ENCODE measurements around the gene SPCS3. TPM values are rescaled to one million over a fixed set of nuclear protein-coding genes. Genes with fewer than 3 reads are reported as not detected.

The SPCS3 gene
- total and polyA plus RNA-seq, 2 of the 13 experiments (the other 11 are each of a cell fraction or from before 2014, with no cell fraction given): 26.3 to 57.0 TPM

DNA sequence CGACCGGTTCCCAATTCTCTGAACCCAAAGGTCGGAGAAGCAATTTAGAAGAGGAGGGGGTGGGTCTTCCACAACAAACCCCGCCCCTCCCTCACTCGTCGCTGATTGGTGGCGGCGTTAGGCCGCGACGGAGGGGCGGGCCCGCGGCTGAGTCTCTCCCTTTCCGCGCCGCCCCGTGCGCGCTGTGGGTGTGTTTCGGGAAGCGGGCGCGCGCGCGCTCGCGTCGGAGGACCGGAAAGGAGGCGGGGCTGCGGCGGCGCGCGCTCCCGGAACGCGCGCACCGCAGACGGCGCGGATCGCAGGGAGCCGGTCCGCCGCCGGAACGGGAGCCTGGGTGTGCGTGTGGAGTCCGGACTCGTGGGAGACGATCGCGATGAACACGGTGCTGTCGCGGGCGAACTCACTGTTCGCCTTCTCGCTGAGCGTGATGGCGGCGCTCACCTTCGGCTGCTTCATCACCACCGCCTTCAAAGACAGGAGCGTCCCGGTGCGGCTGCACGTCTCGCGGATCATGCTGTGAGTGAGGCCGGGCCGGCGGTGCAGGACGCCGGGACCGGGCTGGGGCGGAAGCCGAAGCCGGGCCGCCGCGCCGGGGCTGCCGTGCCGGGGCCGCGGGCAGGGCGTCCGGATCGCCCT is at the start of gene SPCS3 (continued):
- TF ChIP-seq ZNF431 (CRISPR knock-in tag; IDR thresholded peaks at IDR 0.05; ENCODE audit: borderline replicate concordance, low read depth) (peak; percentile 30; the same call in 1 of the 2 replicates), ZFY (CRISPR knock-in tag; IDR thresholded peaks at IDR 0.05) (peak; percentile 81), ZSCAN9 (CRISPR knock-in tag; IDR thresholded peaks at IDR 0.05; ENCODE audit: borderline replicate concordance) (no peak), RELA (CRISPR knock-in tag; IDR thresholded peaks at IDR 0.05) (no peak), HNRNPH1 (optimal IDR thresholded peaks at IDR 0.05; ENCODE audit: low read depth, low read length) (no peak), ZSCAN25 (CRISPR knock-in tag; IDR thresholded peaks at IDR 0.05) (no peak), ZNF747 (CRISPR knock-in tag; IDR thresholded peaks at IDR 0.05; ENCODE audit: borderline replicate concordance) (peak; percentile 33; the same call in 1 of the 2 replicates), NCOA2 (CRISPR knock-in tag; IDR thresholded peaks at IDR 0.05) (no peak; the same call in 1 of the 2 replicates), ZNF773 (CRISPR knock-in tag; IDR thresholded peaks at IDR 0.05; ENCODE audit: borderline replicate concordance) (no peak), ZNF138 (CRISPR knock-in tag; IDR thresholded peaks at IDR 0.05; ENCODE audit: low read depth) (0 out of 2 replicates have a peak, but pooled peaks have one; percentile 27), HNRNPLL (IDR thresholded peaks at IDR 0.05; ENCODE audit: low read depth, low read length, poor library complexity, severe bottlenecking) (peak; percentile 86), ERF (CRISPR knock-in tag; IDR thresholded peaks at IDR 0.05) (peak; percentile 50), PHF21A (CRISPR knock-in tag; IDR thresholded peaks at IDR 0.05) (peak; percentile 42; the same call in 1 of the 2 replicates), CENPX (CRISPR knock-in tag; IDR thresholded peaks at IDR 0.05) (no peak), RBFOX2 (IDR thresholded peaks at IDR 0.05; ENCODE audit: low read depth, low read length) (peak; percentile 93), HMG20A (CRISPR knock-in tag; IDR thresholded peaks at IDR 0.05; ENCODE audit: borderline replicate concordance) (no peak), ZNF558 (CRISPR knock-in tag; IDR thresholded peaks at IDR 0.05; ENCODE audit: borderline replicate concordance) (peak; percentile 86; the same call in 1 of the 2 replicates), FOSL2 (CRISPR knock-in tag; IDR thresholded peaks at IDR 0.05) (peak; percentile 10; the same call in 1 of the 2 replicates), XBP1 (CRISPR knock-in tag; IDR thresholded peaks at IDR 0.05) (no peak)
- TF ChIP-seq, protein P1, sequence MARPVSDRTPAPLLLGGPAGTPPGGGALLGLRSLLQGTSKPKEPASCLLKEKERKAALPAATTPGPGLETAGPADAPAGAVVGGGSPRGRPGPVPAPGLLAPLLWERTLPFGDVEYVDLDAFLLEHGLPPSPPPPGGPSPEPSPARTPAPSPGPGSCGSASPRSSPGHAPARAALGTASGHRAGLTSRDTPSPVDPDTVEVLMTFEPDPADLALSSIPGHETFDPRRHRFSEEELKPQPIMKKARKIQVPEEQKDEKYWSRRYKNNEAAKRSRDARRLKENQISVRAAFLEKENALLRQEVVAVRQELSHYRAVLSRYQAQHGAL (CRISPR knock-in tag; IDR thresholded peaks at IDR 0.05; ENCODE audit: not compliant biosample characterization): peak; percentile 7
- TF ChIP-seq, protein P2, sequence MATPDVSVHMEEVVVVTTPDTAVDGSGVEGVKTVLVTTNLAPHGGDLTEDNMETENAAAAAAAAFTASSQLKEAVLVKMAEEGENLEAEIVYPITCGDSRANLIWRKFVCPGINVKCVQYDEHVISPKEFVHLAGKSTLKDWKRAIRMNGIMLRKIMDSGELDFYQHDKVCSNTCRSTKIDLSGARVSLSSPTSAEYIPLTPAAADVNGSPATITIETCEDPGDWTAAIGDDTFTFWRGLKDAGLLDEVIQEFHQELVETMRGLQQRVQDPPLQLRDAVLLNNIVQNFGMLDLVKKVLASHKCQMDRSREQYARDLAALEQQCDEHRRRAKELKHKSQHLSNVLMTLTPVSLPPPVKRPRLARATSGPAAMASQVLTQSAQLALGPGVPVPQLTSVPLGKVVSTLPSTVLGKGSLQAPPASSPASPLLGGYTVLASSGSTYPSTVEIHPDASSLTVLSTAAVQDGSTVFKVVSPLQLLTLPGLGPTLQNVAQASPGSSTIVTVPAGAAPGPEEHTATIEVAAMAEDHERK (CRISPR knock-in tag; IDR thresholded peaks at IDR 0.05; ENCODE audit: low read depth): peak; percentile 71
- TF ChIP-seq, protein P3, sequence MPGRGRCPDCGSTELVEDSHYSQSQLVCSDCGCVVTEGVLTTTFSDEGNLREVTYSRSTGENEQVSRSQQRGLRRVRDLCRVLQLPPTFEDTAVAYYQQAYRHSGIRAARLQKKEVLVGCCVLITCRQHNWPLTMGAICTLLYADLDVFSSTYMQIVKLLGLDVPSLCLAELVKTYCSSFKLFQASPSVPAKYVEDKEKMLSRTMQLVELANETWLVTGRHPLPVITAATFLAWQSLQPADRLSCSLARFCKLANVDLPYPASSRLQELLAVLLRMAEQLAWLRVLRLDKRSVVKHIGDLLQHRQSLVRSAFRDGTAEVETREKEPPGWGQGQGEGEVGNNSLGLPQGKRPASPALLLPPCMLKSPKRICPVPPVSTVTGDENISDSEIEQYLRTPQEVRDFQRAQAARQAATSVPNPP (CRISPR knock-in tag; IDR thresholded peaks at IDR 0.05): no peak
- TF ChIP-seq, protein P4, sequence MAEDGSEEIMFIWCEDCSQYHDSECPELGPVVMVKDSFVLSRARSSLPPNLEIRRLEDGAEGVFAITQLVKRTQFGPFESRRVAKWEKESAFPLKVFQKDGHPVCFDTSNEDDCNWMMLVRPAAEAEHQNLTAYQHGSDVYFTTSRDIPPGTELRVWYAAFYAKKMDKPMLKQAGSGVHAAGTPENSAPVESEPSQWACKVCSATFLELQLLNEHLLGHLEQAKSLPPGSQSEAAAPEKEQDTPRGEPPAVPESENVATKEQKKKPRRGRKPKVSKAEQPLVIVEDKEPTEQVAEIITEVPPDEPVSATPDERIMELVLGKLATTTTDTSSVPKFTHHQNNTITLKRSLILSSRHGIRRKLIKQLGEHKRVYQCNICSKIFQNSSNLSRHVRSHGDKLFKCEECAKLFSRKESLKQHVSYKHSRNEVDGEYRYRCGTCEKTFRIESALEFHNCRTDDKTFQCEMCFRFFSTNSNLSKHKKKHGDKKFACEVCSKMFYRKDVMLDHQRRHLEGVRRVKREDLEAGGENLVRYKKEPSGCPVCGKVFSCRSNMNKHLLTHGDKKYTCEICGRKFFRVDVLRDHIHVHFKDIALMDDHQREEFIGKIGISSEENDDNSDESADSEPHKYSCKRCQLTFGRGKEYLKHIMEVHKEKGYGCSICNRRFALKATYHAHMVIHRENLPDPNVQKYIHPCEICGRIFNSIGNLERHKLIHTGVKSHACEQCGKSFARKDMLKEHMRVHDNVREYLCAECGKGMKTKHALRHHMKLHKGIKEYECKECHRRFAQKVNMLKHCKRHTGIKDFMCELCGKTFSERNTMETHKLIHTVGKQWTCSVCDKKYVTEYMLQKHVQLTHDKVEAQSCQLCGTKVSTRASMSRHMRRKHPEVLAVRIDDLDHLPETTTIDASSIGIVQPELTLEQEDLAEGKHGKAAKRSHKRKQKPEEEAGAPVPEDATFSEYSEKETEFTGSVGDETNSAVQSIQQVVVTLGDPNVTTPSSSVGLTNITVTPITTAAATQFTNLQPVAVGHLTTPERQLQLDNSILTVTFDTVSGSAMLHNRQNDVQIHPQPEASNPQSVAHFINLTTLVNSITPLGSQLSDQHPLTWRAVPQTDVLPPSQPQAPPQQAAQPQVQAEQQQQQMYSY (CRISPR knock-in tag; IDR thresholded peaks at IDR 0.05): 0 out of 2 replicates have a peak, but pooled peaks have one; percentile 28

All from HepG2 (cell line).